Measurements from ENCODE around the gene EDN1.

DNA sequence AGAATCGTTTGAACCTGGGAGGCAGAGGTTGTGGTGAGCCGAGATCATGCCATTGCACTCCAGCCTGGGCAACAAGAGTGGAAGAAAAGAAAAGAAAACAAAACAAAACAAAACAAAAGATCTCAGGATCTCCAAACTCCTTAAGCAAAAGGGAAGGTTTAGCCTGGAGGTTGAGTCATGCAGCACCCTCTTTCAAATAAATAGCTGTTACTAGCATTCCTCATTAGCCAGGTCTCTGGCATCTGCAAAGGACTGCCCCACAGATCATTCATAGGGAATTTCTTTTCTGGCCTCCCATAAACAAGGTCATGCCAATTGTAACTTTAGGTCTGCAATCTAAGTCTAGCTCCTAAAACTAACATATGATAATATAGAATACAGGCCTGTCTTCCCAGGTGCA, 37.2 kb downstream of the EDN1 start:
- TF ChIP-seq, protein P1, sequence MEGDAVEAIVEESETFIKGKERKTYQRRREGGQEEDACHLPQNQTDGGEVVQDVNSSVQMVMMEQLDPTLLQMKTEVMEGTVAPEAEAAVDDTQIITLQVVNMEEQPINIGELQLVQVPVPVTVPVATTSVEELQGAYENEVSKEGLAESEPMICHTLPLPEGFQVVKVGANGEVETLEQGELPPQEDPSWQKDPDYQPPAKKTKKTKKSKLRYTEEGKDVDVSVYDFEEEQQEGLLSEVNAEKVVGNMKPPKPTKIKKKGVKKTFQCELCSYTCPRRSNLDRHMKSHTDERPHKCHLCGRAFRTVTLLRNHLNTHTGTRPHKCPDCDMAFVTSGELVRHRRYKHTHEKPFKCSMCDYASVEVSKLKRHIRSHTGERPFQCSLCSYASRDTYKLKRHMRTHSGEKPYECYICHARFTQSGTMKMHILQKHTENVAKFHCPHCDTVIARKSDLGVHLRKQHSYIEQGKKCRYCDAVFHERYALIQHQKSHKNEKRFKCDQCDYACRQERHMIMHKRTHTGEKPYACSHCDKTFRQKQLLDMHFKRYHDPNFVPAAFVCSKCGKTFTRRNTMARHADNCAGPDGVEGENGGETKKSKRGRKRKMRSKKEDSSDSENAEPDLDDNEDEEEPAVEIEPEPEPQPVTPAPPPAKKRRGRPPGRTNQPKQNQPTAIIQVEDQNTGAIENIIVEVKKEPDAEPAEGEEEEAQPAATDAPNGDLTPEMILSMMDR (IDR thresholded peaks at IDR 0.05; ENCODE audit: borderline replicate concordance, extremely low read depth, low read length, poor library complexity, severe bottlenecking), result no peak
- TF ChIP-seq EZH2 (IDR thresholded peaks at IDR 0.05; ENCODE audit: borderline replicate concordance, low read depth, low read length, severe bottlenecking), result no peak

Data from DND-41 (cell line).